Measurements from ENCODE around the gene TMEM18.

DNA sequence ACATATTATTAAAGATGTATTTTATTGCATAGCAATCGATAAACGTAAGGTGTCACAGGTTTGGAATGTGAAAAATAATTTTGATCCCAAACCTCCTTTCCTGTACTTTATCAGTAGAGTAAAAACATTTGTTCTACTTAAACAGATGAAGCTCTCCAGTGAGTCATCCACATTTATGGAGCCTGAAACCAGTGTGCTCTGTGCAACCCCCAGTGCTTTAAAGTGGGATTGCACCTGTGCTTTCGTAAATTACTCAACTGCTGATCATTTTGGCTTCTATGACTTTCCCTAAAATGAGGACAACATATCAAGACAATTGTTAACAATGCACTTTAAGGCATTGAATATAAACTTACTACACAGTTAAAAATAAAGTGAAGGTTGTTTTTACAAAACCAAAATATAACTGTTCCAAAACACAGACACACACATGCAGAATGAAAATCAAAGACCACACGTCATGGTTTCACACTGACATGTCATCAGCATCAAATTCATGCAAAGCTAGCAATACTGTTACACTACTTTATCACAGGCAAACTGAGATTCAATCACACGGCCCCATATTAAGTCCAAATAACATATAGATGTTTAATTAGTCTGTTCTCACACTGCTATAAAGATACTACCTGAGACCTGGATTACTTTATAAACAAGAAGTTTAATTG, 9.7 kb downstream of the TMEM18 start:
- TF ChIP-seq, protein P1, sequence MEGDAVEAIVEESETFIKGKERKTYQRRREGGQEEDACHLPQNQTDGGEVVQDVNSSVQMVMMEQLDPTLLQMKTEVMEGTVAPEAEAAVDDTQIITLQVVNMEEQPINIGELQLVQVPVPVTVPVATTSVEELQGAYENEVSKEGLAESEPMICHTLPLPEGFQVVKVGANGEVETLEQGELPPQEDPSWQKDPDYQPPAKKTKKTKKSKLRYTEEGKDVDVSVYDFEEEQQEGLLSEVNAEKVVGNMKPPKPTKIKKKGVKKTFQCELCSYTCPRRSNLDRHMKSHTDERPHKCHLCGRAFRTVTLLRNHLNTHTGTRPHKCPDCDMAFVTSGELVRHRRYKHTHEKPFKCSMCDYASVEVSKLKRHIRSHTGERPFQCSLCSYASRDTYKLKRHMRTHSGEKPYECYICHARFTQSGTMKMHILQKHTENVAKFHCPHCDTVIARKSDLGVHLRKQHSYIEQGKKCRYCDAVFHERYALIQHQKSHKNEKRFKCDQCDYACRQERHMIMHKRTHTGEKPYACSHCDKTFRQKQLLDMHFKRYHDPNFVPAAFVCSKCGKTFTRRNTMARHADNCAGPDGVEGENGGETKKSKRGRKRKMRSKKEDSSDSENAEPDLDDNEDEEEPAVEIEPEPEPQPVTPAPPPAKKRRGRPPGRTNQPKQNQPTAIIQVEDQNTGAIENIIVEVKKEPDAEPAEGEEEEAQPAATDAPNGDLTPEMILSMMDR (IDR thresholded peaks at IDR 0.05), result peak in 10 of 12 donors; percentile 12 to 42 (median 29)
- TF ChIP-seq POLR2A (IDR thresholded peaks at IDR 0.05), result no peak

All from heart left ventricle (tissue), 13 donors.